A549 (cell line): ENCODE results near the gene ITIH3.

Experiments
- CTCF ChIP-seq: fragments of >200 bp; sonication (Bioruptor Twin); formaldehyde crosslinking; IDR thresholded peaks from 3 replicates; pipeline ENCODE4 v1.5.1; 2016
- EP300 ChIP-seq, 2 experiments: fragments of >200 bp; sonication (Bioruptor Twin); formaldehyde crosslinking; IDR thresholded peaks; 2 replicates in 1 of 2; 3 replicates in 1 of 2; pipeline ENCODE4 v1.6.1; 2016 to 2017
- FOSL2 ChIP-seq, 2 experiments: fragments of 450-650 bp in 1 of 2; fragments of >200 bp in 1 of 2; sonication (Bioruptor Twin) in 1 of 2; formaldehyde crosslinking; IDR thresholded peaks; 2 replicates each; pipeline versions ENCODE4 v1.5.0 to v1.6.1; 2016 to 2020; ENCODE audit warnings: mild to moderate bottlenecking in 1 of 2, moderate library complexity in 1 of 2
- MAFK ChIP-seq: fragments of 450-650 bp; IDR thresholded peaks from 2 replicates; pipeline ENCODE4 v1.6.1; 2014; ENCODE audit not compliant: partially characterized antibody
- POLR2A ChIP-seq: IDR thresholded peaks from 2 replicates; pipeline ENCODE4 v1.6.1; 2012; ENCODE audit warnings: mild to moderate bottlenecking, low read length
- RCOR1 ChIP-seq: fragments of 150-350 bp; IDR thresholded peaks from 2 replicates; pipeline ENCODE4 v1.6.1; 2014; ENCODE audit warnings: antibody characterized with exemption, low read length, low read depth
- RFX5 ChIP-seq: fragments of 450-650 bp; IDR thresholded peaks from 2 replicates; pipeline ENCODE4 v1.7.1; 2014; ENCODE audit warnings: antibody characterized with exemption, mild to moderate bottlenecking, moderate library complexity
- USF2 ChIP-seq: fragments of 450-650 bp; IDR thresholded peaks from 2 replicates; pipeline ENCODE4 v1.6.1; 2014; ENCODE audit warnings: antibody characterized with exemption
- ZNF302 ChIP-seq: fragments of 250-450 bp; sonication (Bioruptor Pico); IDR thresholded peaks from 2 replicates; pipeline ENCODE4 v1.9.0; 2021; ENCODE audit warnings: inconsistent platforms, mild to moderate bottlenecking, moderate library complexity
- ZSCAN20 ChIP-seq: fragments of 250-450 bp; sonication (Bioruptor Pico); IDR thresholded peaks from 2 replicates; pipeline ENCODE4 v1.8.0; 2022; ENCODE audit warnings: mild to moderate bottlenecking, moderate library complexity
- TF ChIP-seq, protein P1 (sequence below): fragments of 250-450 bp; sonication (Bioruptor Pico); IDR thresholded peaks from 2 replicates; pipeline ENCODE4 v1.5.0; 2021; ENCODE audit warnings: mild to moderate bottlenecking, moderate library complexity, borderline replicate concordance

DNA sequence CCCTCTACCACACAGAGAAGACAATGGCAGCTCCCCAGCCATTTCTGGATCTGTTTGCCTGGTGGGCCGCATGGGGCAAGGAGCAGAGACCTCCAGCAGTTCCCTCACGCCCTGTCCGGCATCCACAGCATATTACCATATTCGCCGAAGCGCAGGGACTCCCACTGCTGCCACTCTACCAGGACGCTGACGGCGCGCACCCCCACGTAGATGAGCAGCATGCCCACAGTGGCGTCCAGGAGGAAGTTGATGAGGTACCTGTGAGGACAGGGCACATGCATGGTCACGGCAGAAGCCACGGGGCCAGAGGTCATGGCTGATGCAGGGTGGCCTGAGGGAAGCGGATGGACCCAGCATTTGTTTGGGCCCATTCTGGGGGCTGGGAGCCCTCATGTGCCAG is 55.1 kb downstream of the ITIH3 start:
- TF ChIP-seq POLR2A, result no peak
- TF ChIP-seq ZNF302 (CRISPR knock-in tag), result no peak
- no peak for TF ChIP-seq CTCF
- TF ChIP-seq ZSCAN20 (CRISPR knock-in tag), result no peak
- no peak for TF ChIP-seq EP300 (IDR thresholded peaks at IDR 0.05)
- no peak for TF ChIP-seq USF2
- TF ChIP-seq RFX5, result no peak
- TF ChIP-seq RCOR1, result no peak
- no peak for TF ChIP-seq FOSL2 (IDR thresholded peaks at IDR 0.05)
- TF ChIP-seq FOSL2 (CRISPR knock-in tag; IDR thresholded peaks at IDR 0.05), result no peak
- TF ChIP-seq MAFK, result no peak
- TF ChIP-seq, protein P1, sequence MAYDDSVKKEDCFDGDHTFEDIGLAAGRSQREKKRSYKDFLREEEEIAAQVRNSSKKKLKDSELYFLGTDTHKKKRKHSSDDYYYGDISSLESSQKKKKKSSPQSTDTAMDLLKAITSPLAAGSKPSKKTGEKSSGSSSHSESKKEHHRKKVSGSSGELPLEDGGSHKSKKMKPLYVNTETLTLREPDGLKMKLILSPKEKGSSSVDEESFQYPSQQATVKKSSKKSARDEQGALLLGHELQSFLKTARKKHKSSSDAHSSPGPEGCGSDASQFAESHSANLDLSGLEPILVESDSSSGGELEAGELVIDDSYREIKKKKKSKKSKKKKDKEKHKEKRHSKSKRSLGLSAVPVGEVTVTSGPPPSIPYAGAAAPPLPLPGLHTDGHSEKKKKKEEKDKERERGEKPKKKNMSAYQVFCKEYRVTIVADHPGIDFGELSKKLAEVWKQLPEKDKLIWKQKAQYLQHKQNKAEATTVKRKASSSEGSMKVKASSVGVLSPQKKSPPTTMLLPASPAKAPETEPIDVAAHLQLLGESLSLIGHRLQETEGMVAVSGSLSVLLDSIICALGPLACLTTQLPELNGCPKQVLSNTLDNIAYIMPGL (CRISPR knock-in tag), result no peak
